ENCODE results near the gene HDAC2. TPM values are rescaled to one million over a fixed set of nuclear protein-coding genes. Genes with fewer than 3 reads are reported as not detected.

Gene HDAC2
- polyA plus RNA-seq, 3 donors, result 29.6 to 67.7 (median 54.6) TPM

DNA sequence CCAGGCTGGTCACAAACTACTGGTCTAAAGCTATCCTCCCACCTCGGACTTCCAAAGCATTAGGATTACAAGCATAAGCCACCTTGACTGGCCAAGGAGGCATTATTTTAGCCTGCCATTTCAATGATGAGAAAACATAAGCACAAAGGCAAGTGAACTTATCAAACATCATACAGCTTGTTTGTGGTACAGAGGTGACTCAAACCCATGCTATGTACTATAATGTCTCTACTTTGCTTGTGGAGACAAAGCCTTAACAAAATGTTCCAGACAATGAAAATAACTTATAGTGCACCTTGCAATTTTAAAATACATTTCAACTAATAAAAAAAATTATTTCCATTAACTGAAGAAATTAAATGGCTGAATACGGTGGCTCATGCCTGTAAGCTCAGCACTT is 26.2 kb downstream of the HDAC2 start:
- H3K9me3 ChIP-seq (replicated peaks in 1 of 2; ENCODE audit: control insufficient read depth in 1 of 2, insufficient read depth in 1 of 2, low read length in 2 of 2), result no peaks in the 10 kb centered on the region
- H3K36me3 Mint-ChIP-seq, result peaks cover 68 to 75% of the 10 kb centered on the region in 2 donors

DNA sequence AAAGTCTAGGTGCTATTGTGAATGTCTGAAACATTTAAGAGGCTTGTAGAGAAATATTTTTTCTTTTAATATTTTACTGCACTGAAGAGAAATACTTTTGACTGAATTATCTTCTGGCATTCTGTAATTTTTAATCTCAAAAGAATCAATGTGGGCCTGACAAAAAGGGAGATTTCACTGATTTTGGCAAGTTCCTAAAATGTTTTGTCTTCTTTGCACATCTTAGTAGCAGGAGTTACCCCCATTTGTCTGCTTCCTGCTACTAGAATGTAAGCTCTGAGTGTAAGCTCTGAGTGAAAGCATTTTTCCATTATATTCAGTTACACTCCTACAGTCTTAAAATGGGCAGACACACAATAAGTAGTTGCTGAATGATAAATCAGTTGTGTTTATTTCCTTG is 31.1 kb downstream of the HDAC2 start:
- Mint-ChIP-seq H3K27ac (no peak overlapping the region), H3K9me3 (no peaks in the 10 kb centered on the region), H3K36me3 (peaks cover 64 to 65% of the 10 kb centered on the region in 2 donors), H3K4me1 (no peaks in the 10 kb centered on the region), H3K4me3 (no peak overlapping the region), H3K27me3 (ENCODE audit: low read depth in 3 of 3) (no peaks in the 10 kb centered on the region)
- H3K27me3 ChIP-seq (ENCODE audit: control insufficient read depth in 2 of 2, insufficient read depth in 2 of 2, low read length in 2 of 2), result no peaks in the 10 kb centered on the region
- H2AFZ ChIP-seq (ENCODE audit: insufficient read depth, low read depth, low read length, poor library complexity, severe bottlenecking), result no peak overlapping the region
- no peak for DNase-seq
- no peaks in the 10 kb centered on the region for H4K20me1 ChIP-seq (ENCODE audit: insufficient read depth, low read length)
- no peak for TF ChIP-seq CTCF (IDR thresholded peaks at IDR 0.05)
- H3K4me3 ChIP-seq (replicated peaks in 1 of 3; ENCODE audit: low read depth in 2 of 3, low read length in 3 of 3), result no peak overlapping the region
- intact Hi-C loops (cut with micrococcal nuclease), result loop anchor here (10.0 kb wide), 2 partner anchors 1155 to 1755 kb away; no protein-coding TSS in a partner anchor
- H3K9me3 ChIP-seq (replicated peaks in 1 of 2; ENCODE audit: control insufficient read depth in 1 of 2, insufficient read depth in 1 of 2, low read length in 2 of 2), result no peaks in the 10 kb centered on the region
- H3K9ac ChIP-seq (ENCODE audit: insufficient read depth, low read length, poor library complexity, severe bottlenecking), result no peak overlapping the region
- H3K27ac ChIP-seq (ENCODE audit: low read depth in 1 of 2, low read length in 2 of 2), result no peak overlapping the region
- H3K4me1 ChIP-seq (ENCODE audit: control insufficient read depth in 1 of 2, insufficient read depth in 2 of 2, low read length in 2 of 2), result no peaks in the 10 kb centered on the region
- H3K4me2 ChIP-seq (replicated peaks; ENCODE audit: extremely low read depth, low read length, poor library complexity, severe bottlenecking), result no peak overlapping the region
- no peaks in the 10 kb centered on the region for H3K79me2 ChIP-seq (ENCODE audit: insufficient read depth, low read length)
- H3K36me3 ChIP-seq (replicated peaks in 1 of 2; ENCODE audit: control insufficient read depth in 1 of 2, insufficient read depth in 2 of 2, low read length in 2 of 2), result peaks cover 63 to 78% of the 10 kb centered on the region in 2 donors

More for the DNA sequence above, 26.2 kb downstream of the HDAC2 start:
- Histone ChIP-seq H3K4me1 (ENCODE audit: control insufficient read depth in 1 of 2, insufficient read depth in 2 of 2, low read length in 2 of 2) (no peaks in the 10 kb centered on the region), H2AFZ (ENCODE audit: insufficient read depth, low read depth, low read length, poor library complexity, severe bottlenecking) (no peak overlapping the region), H3K4me3 (replicated peaks in 1 of 3; ENCODE audit: low read depth in 2 of 3, low read length in 3 of 3) (no peak overlapping the region), H3K36me3 (replicated peaks in 1 of 2; ENCODE audit: control insufficient read depth in 1 of 2, insufficient read depth in 2 of 2, low read length in 2 of 2) (peaks cover 84 to 94% of the 10 kb centered on the region in 2 donors), H4K20me1 (ENCODE audit: insufficient read depth, low read length) (no peaks in the 10 kb centered on the region), H3K4me2 (replicated peaks; ENCODE audit: extremely low read depth, low read length, poor library complexity, severe bottlenecking) (no peak overlapping the region), H3K27me3 (ENCODE audit: control insufficient read depth in 2 of 2, insufficient read depth in 2 of 2, low read length in 2 of 2) (no peaks in the 10 kb centered on the region), H3K27ac (ENCODE audit: low read depth in 1 of 2, low read length in 2 of 2) (no peak overlapping the region), H3K9ac (ENCODE audit: insufficient read depth, low read length, poor library complexity, severe bottlenecking) (no peak overlapping the region), H3K79me2 (ENCODE audit: insufficient read depth, low read length) (no peaks in the 10 kb centered on the region)
- no peak for DNase-seq
- Mint-ChIP-seq H3K4me1 (no peaks in the 10 kb centered on the region), H3K27ac (no peak overlapping the region), H3K9me3 (no peaks in the 10 kb centered on the region), H3K27me3 (ENCODE audit: low read depth in 3 of 3) (no peaks in the 10 kb centered on the region), H3K4me3 (no peak overlapping the region)
- no peak for TF ChIP-seq CTCF (IDR thresholded peaks at IDR 0.05)
- intact Hi-C loops (cut with micrococcal nuclease), result no loop called here
- 100% methylated on average over 1 of the region's 2 CpGs for WGBS (ENCODE audit: insufficient coverage)
